ENCODE results near the gene CFHR1. TPM values are rescaled to one million over a fixed set of nuclear protein-coding genes. Genes with fewer than 3 reads are reported as not detected.

The CFHR1 gene
- total and polyA plus RNA-seq, 12 donors = 0.42 to 3.9 (median 0.90) TPM; not detected in 5

DNA sequence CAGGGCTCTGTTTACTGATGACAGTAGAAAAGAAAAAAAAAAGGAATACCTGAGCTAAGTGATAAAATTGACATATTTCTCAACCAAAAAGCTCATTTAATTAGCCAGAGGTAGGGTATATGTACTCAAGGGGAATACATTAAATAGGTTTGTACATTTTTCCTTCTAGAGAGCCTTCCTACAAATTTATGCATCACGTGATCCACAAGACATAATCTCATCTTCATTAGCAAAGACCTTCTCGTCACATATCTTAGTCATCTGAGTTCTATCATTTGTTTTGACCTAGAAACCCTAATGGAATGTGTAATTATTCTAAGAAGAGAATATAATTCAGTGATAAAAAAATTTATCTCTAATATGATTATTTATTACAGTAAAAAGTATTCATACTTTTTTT is 37.7 kb downstream of the CFHR1 start:
- no peaks in the 10 kb centered on the region for H3K9me3 ChIP-seq (replicated peaks in 1 of 3)
- 59 to 74% (median 65%) methylated on average over 2 of the region's 2 CpGs for WGBS, 4 donors
- no peaks in the 10 kb centered on the region for H3K4me1 ChIP-seq (replicated peaks in 1 of 2)
- intact Hi-C loops (cut with DNase I) = no loop called here
- no peaks in the 10 kb centered on the region for H3K27me3 ChIP-seq
- H3K36me3 ChIP-seq (replicated peaks in 1 of 2) = no peaks in the 10 kb centered on the region
- no peak overlapping the region for H3K4me3 ChIP-seq
- TF ChIP-seq, protein P1, sequence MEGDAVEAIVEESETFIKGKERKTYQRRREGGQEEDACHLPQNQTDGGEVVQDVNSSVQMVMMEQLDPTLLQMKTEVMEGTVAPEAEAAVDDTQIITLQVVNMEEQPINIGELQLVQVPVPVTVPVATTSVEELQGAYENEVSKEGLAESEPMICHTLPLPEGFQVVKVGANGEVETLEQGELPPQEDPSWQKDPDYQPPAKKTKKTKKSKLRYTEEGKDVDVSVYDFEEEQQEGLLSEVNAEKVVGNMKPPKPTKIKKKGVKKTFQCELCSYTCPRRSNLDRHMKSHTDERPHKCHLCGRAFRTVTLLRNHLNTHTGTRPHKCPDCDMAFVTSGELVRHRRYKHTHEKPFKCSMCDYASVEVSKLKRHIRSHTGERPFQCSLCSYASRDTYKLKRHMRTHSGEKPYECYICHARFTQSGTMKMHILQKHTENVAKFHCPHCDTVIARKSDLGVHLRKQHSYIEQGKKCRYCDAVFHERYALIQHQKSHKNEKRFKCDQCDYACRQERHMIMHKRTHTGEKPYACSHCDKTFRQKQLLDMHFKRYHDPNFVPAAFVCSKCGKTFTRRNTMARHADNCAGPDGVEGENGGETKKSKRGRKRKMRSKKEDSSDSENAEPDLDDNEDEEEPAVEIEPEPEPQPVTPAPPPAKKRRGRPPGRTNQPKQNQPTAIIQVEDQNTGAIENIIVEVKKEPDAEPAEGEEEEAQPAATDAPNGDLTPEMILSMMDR (IDR thresholded peaks at IDR 0.05) = no peak
- TF ChIP-seq POLR2A (IDR thresholded peaks at IDR 0.05) = no peak
- H3K27ac ChIP-seq = no peak overlapping the region
- DNase-seq = no peak

- WGBS, 4 donors = 60 to 70% (median 67%) methylated on average over 3 of the region's 3 CpGs
- TF ChIP-seq POLR2A (IDR thresholded peaks at IDR 0.05) = no peak
- TF ChIP-seq, protein P1 (IDR thresholded peaks at IDR 0.05) = no peak
Observed at GRCh38 chr1:196858811-196859210, 39.3 kb downstream of the CFHR1 start.

DNA sequence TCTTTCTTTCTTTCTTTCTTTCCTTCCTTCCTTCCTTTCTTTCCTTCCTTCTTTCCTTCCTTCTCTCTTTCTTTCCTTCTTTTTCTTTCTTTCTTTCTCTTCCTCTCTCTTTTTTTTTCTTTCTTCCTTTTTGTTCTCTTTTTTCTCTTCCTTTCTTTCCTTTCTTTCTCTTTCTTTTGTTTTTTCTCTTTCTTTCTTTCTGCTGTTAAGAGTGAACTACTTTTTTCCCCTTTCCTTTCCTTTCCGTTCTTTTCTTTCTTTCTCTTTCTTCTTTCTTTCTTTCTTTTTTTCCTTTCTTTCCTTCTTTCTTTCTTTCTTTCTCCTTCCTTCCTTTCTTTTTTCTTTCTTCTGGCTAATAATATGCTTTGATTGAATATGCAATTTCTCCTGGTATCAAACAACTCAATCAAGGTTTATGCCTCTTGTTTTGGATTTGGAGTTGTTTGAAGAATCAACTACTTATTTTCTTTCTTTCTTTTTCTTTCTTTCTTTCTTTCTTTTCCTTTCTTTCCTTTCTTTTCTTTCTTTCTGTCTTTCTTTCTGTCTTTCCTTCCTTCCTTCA is 40.9 kb downstream of the CFHR1 start:
- Histone ChIP-seq H3K36me3 (replicated peaks in 1 of 2) (no peaks in the 10 kb centered on the region), H3K4me3 (peak overlapping the region in 1 of 4 donors; percentile 1), H3K9me3 (replicated peaks in 1 of 3) (no peaks in the 10 kb centered on the region), H3K27me3 (no peaks in the 10 kb centered on the region), H3K27ac (no peak overlapping the region), H3K4me1 (replicated peaks in 1 of 2) (no peaks in the 10 kb centered on the region)
- WGBS, 4 donors = 81 to 93% (median 86%) methylated on average over 1 of the region's 1 CpG
- DNase-seq = no peak
- intact Hi-C loops (cut with DNase I) = no loop called here
- TF ChIP-seq POLR2A (IDR thresholded peaks at IDR 0.05) = no peak
- TF ChIP-seq, protein P1 (IDR thresholded peaks at IDR 0.05) = no peak

More at GRCh38 chr1:196858811-196859210, 39.3 kb downstream of the CFHR1 start:
- Histone ChIP-seq H3K27ac (no peak overlapping the region), H3K36me3 (replicated peaks in 1 of 2) (no peaks in the 10 kb centered on the region), H3K4me3 (no peak overlapping the region), H3K9me3 (replicated peaks in 1 of 3) (no peaks in the 10 kb centered on the region), H3K4me1 (replicated peaks in 1 of 2) (no peaks in the 10 kb centered on the region), H3K27me3 (no peaks in the 10 kb centered on the region)
- DNase-seq = no peak
- intact Hi-C loops (cut with DNase I) = no loop called here

GRCh38 chr1:196861429-196861828 is 41.9 kb downstream of the CFHR1 start:
- Histone ChIP-seq H3K36me3 (replicated peaks in 1 of 2) (no peaks in the 10 kb centered on the region), H3K9me3 (replicated peaks in 1 of 3) (no peaks in the 10 kb centered on the region), H3K4me1 (replicated peaks in 1 of 2) (no peaks in the 10 kb centered on the region), H3K4me3 (no peak overlapping the region), H3K27ac (no peak overlapping the region), H3K27me3 (no peaks in the 10 kb centered on the region)
- intact Hi-C loops (cut with DNase I) = no loop called here
- DNase-seq = no peak
- WGBS, 4 donors = 52 to 69% (median 54%) methylated on average over 2 of the region's 2 CpGs
- no peak for TF ChIP-seq POLR2A (IDR thresholded peaks at IDR 0.05)
- TF ChIP-seq, protein P1 (IDR thresholded peaks at IDR 0.05) = no peak

All from adrenal gland (tissue), 12 donors.